ENCODE measurements around the gene REC8. TPM values are rescaled to one million over a fixed set of nuclear protein-coding genes. Genes with fewer than 3 reads are reported as not detected.

Gene REC8
- total and polyA plus RNA-seq, 10 of the 15 experiments (the other 5 are each of a cell fraction or from before 2014, with no cell fraction given), result 4.2 to 76.9 (median 29.1) TPM

- TF ChIP-seq POU2F2 (IDR thresholded peaks at IDR 0.05; ENCODE audit: borderline replicate concordance, low read depth, low read length) (0 out of 3 replicates have a peak, but pooled peaks have one; percentile 6), HDAC6 (IDR thresholded peaks at IDR 0.05; ENCODE audit: unreplicated experiment) (no peak), USF1 (IDR thresholded peaks at IDR 0.05; ENCODE audit: borderline replicate concordance, extremely low read length, insufficient read depth, low read depth, low read length) (no peak), HSF1 (IDR thresholded peaks at IDR 0.05; ENCODE audit: low read depth, low read length) (no peak), IRF5 (IDR thresholded peaks at IDR 0.05; ENCODE audit: borderline replicate concordance) (no peak), HDAC2 (IDR thresholded peaks at IDR 0.05) (no peak), PAX5 (IDR thresholded peaks at IDR 0.05; ENCODE audit: borderline replicate concordance, low read depth, low read length) (no peak), JUND (IDR thresholded peaks at IDR 0.05; ENCODE audit: low read depth, low read length) (no peak), TAF1 (IDR thresholded peaks at IDR 0.05; ENCODE audit: borderline replicate concordance, low read depth, low read length) (peak; percentile 35; the same call in 1 of the 2 replicates), CBX3 (IDR thresholded peaks at IDR 0.05; ENCODE audit: borderline replicate concordance, low read depth) (no peak), SUPT20H (IDR thresholded peaks at IDR 0.05; ENCODE audit: borderline replicate concordance, control insufficient read depth, low read depth, low read length) (no peak), CBFB (IDR thresholded peaks at IDR 0.05; ENCODE audit: low read depth) (peak; percentile 19; the same call in 1 of the 2 replicates), ZNF622 (IDR thresholded peaks at IDR 0.05) (no peak), IRF3 (IDR thresholded peaks at IDR 0.05) (no peak; the same call in 1 of the 2 replicates), BRCA1 (IDR thresholded peaks at IDR 0.05; ENCODE audit: low read depth, low read length) (no peak), SREBF2 (IDR thresholded peaks at IDR 0.05; ENCODE audit: low read length) (no peak), BMI1 (IDR thresholded peaks at IDR 0.05; ENCODE audit: borderline replicate concordance) (no peak), SMAD1 (IDR thresholded peaks at IDR 0.05; ENCODE audit: low read depth, partially characterized antibody) (peak; percentile 54), POLR2AphosphoS5 (IDR thresholded peaks at IDR 0.05; ENCODE audit: low read length) (no peak), PAX8 (IDR thresholded peaks at IDR 0.05) (no peak), WRNIP1 (IDR thresholded peaks at IDR 0.05; ENCODE audit: borderline replicate concordance, low read depth, low read length) (no peak), RUNX3 (IDR thresholded peaks at IDR 0.05; ENCODE audit: low read length) (no peak; the same call in 1 of the 2 replicates), LARP7 (IDR thresholded peaks at IDR 0.05) (peak; percentile 86), ZBED1 (IDR thresholded peaks at IDR 0.05; ENCODE audit: borderline replicate concordance) (no peak)
- TF ChIP-seq, protein P1, sequence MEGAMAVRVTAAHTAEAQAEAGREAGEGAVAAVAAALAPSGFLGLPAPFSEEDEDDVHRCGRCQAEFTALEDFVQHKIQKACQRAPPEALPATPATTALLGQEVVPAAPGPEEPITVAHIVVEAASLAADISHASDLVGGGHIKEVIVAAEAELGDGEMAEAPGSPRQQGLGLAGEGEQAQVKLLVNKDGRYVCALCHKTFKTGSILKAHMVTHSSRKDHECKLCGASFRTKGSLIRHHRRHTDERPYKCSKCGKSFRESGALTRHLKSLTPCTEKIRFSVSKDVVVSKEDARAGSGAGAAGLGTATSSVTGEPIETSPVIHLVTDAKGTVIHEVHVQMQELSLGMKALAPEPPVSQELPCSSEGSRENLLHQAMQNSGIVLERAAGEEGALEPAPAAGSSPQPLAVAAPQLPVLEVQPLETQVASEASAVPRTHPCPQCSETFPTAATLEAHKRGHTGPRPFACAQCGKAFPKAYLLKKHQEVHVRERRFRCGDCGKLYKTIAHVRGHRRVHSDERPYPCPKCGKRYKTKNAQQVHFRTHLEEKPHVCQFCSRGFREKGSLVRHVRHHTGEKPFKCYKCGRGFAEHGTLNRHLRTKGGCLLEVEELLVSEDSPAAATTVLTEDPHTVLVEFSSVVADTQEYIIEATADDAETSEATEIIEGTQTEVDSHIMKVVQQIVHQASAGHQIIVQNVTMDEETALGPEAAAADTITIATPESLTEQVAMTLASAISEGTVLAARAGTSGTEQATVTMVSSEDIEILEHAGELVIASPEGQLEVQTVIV (IDR thresholded peaks at IDR 0.05; ENCODE audit: borderline replicate concordance, partially characterized antibody), result peak; percentile 20
Measured at GRCh38 chr14:24146978-24147760, 24.7 kb upstream of the REC8 start, which contains the start of gene RNF31 (continued).
